GM18867 (cell line): ENCODE results near the gene CHERP.
"Not testable (repeated sequence)": the region's sequence is repeated elsewhere in the genome, so short reads cannot be mapped to it uniquely, and the experiment has no call there.

ENCODE experiments used
- ATAC-seq: cut with Tn5 transposase; IDR thresholded peaks from one replicate; pipeline ENCODE4 v1.9.1; 2021; ENCODE audit warnings: mild to moderate bottlenecking, moderate library complexity; ENCODE audit not compliant: unreplicated experiment

The CHERP gene

DNA sequence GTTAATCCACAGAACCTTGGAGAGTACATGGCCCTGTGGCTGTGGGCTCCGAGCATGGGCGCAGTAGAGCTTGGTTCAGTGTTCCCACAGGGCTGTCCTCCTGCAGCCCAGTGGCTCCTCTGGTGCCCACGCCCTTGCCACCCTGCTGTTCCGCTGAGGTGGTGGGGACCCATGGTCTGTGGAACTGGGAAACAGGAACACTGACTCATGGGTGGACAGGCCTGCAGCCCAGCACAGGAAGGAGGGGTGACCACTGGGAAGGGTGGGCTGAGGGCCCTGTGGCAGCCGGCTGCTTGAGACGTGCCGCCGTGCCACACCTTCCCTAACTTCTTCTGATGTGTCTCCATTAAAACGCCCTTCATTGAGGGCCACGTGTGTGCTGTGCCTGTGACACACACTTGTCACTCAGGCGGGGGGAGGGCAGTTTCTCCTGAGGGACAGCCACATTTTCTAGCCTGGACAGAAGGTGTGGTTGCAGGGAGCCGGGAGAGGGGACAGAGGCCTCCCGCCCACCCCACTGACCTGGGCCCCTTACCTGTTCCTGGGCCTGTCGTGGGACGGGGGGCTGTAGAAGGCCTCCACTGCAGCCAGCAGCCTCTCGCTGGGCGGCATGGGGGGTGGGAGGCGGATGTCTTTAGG is 21.1 kb downstream of the CHERP start:
- ATAC-seq: no peak

DNA sequence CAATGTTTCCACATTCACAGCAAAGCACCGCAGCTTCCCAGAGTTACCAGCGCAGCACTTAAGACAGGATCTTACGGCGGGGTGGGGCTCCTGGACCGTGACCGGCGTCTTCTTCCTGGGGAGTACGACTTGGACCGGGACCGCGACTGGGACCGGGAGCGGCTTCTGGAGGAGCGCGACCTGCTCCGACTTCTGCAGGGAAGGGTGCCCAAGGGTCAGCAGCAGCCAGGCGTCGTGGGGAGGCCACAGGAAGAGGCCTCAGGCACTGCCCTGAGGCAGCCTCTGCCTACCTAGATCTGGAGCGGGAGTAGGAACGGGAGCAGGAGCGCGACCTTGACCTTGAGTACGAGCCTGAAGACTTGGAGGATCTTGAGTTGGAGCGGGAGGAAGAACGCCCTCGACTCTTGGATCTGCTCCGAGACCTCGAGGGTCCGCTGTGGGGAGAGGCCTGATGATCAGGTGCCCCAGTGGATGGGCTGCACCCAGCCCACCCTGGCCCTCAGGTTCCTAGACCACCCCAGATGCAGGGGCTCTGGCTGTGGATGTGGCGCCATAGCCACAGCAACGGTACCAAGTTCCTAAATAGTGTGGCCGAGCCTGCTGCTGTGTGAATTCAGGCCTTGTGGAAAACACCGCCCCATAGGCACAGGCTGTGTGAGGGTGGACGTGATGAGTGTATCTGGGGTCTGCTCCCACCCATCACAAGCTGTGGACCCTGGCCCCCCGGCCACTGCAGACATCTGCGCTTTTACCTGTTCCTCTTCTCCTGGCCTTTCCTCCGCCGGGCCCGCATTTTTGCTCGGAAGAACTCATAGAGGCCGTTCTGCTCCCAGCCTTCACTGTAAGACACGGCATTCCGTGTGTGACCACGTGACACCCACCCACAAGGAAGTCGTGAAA is 21.9 kb downstream of the CHERP start:
- no peak for ATAC-seq

DNA sequence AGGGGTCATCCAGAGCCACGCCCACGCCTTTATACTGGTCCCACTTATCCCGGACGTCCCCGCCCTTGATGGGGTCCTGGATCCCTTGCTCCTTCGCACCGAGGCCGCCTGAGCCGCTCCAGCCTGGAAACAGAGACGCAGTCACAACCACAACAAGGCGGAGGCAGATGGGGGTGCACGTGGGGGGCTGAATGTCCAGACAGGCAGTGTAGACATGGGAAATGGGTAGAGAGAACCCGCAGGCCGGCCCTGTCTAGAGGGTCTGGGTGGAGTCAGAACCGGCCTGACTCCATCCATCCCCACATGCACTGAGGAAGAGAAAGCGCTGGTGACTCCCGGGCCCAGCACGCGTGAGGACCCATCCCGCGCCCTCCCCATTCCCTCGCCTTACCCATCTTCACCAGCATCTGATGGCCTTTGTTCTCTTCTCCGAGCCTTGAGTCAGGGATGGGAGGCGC is 23.0 kb downstream of the CHERP start:
- ATAC-seq: no peak

DNA sequence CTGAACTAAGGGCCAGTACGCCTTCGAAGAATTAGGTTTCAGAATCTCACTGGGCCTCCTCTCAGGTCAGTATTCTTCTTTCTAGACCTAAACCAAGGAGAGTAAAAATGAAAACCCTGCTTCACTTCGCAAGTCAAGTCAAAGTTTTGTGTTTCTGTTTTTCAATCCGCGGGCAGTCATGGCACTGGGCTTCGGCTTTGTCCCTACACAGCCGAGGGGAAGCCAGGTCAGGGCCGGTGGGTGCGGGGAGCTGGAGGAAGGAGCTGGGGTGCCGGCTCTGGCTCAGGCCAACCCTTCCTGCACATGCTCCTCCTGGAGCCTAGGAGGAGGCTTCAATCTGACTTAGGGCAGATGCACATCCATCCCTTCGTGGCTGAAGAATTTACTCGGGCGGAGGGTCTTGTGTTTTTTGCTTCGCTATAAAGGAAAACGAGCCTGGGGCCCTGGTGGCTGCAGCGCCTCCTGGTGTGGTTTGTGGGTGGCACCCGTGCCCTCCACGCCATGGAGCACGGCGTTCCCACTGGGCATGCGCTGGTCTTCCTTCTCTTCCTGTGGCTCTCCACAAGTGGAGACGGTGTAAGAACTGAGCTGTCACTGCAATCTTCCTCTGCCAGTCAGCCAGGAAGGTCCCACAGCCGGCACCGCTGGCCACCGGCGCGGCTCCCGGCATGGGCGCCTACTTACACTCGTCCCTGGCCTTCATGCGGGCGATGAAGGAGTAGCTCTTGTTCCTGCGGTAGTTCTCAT is 23.6 kb downstream of the CHERP start:
- ATAC-seq: no peak

DNA sequence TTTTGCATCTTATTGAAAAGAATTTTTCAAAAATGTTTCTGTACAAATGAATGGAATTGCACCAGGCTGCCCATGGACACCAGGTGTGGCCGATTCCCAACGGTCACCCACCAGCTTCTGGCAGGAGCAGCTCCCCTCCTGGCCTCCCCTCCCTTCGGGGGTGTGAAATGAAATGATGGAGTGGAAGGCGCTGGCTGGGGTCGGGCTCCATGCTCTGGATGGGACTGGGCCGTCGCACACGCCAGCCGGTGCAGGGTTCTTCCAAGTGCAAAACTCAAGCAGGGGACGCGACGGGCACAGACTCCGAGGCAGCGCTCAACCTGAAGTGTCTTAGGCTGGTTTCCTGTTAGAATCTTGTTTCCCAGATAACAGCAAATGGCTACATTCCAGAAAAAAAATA is 24.2 kb downstream of the CHERP start:
- no peak for ATAC-seq

DNA sequence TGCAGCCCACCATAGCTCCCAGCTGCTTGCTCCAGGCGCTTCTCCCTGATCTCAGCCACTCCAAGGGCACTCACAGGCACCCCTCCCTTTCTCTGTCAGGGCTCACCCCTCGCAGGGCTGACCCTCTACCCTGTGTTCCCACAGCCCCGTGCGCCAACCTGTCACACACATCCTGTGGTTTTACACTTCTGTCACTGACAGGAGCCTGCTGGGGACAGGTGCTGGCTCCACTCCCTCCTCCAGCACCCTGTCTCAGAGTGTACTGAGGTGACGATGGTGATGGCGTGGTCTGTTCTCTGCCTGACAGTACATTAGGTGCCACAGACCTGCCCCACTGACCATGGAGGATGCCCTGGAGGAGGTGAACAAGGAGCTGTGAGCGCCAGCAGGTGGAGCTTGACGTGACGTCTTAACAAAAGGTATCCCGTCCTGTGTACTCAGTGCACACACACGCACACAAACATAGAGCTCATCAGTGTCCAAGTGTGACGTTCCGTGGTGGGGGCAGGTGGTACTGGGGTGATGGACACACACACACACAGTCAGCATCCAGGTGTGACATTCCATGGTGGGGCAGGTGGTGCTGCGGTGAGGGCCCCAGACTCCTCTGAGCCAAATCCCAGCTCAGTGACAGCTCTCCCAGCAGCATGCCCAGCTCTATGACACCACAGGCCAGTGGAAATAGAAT is 25.2 kb downstream of the CHERP start:
- no peak for ATAC-seq

DNA sequence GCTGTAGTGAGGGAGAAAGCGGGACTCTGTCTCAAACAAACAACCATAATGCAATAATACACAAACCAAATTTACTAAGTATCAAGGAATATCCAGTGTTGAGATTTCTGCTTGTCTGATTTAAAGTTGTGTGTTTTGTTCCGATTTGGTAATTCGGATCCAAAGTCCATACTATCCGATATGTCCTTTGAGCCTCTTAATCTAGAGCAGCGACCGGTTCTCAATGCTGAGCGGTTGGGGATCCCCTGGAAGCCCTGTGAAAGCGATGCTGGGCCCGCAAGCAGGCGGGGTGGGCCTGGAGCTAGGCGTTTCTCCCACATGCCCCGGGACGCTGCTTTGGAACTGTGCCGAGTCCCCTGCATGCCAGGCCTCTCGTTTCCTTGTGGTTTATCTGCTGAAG is 25.9 kb downstream of the CHERP start:
- ATAC-seq: no peak

DNA sequence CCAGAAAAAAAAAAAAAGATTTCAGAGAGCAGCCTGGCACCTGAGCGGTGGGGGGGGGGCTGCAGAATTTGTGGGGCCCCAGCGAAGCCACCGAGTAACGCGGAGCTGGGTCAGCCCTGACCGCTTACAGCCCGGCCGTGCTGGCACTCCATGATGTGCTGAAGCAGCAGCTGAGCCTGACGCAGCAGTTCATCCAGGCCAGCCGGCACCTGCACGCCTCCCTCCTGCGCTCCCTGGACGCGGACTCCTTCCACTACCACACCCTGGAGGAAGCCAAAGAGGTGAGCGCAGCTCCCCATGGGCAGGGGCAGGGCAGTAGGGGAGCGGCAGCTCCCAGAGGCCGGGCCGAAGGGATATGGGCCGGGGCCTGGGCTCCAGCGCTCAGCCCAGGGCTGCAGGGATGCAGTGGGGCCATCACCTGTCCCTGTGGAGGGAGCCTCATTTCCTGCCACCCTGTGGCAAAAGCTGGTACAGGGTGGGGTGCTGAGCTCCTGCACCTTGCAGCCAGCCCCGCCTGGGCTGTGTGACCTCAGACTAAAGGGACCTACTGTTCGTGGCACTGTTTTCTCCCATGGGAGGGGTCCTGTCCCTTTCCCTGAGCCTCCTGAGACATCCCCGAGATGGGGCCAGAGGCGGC is 27.7 kb downstream of the CHERP start:
- ATAC-seq: no peak

DNA sequence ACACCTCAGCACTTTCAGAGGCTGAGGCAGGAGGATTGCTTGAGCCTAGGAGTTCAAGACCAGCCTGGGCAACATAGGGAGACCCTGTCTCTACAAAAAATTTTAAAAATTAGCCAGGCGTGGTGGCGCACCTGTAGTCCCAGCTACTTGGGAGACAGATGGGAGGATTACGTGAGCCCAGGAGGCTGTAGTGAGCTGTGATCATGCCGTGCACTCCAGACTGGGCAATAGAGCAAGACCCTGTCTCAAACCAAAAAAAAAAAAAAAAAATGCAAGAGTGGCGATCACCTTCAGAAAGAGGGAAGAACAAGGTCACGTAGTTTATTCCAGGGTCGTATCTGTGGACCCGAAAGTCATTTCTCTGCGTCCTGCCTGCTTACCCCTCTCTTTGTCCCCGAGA is 29.6 kb downstream of the CHERP start:
- not testable (repeated sequence) for ATAC-seq

DNA sequence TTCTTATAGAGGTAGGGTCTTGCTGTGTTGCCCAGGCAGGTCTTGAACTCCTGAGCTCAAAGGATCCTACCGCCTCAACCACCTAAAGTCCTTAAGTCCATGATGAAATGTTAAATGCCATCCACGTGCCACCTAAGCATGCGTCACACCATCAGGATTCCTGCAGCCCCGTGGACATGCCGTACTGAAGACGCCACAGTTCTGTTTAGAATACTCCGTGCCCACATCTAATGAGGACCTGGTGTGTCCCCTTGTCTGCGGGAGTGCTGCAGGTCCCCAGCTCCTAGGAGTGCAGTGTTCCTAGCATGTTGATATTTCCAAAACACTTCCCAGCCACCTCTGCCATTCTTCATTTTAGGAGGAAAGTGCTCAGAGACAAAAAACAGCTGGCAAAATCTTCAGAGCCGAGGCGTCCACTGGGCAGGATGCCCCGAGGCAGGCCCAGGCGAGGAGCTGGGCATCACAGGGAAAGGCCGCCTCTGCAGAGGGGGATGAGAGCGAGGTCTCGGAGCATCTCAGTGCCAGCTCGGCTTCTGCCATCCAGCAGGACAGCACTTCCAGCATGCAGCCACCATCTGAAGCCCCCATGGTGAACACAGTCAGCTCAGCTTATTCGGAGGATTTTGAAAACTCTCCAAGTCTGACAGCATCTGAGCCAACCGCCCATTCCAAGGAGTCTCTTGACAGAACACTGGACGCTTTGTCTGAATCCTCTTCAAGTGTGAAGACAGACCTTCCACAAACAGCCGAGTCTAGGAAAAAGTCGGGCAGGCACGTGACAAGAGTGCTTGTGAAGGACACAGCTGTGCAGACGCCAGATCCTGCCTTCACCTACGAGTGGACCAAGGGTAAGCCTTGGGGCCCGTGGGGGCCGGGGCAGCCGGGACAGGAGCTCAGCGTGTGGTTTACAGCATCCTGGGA is 32.8 kb downstream of the CHERP start:
- ATAC-seq: no peak

DNA sequence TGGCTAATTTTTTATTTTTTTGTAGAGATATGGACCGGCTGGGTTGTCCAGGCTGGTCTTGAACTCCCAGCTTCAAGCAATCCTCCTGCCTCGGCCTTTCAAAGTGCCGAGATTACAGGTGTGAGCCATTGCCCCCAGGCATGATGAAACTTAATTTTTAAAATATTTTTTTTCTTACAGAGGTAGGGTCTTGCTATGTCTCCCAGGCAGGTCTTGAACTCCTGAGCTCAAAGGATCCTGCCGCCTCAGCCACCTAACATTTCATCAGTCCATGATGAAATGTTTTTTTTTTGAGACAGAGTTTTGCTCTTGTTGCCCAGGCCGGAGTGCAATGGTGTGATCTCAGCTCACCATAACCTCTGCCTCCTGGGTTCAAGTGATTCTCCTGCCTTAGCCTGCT is 33.7 kb downstream of the CHERP start:
- no peak for ATAC-seq

DNA sequence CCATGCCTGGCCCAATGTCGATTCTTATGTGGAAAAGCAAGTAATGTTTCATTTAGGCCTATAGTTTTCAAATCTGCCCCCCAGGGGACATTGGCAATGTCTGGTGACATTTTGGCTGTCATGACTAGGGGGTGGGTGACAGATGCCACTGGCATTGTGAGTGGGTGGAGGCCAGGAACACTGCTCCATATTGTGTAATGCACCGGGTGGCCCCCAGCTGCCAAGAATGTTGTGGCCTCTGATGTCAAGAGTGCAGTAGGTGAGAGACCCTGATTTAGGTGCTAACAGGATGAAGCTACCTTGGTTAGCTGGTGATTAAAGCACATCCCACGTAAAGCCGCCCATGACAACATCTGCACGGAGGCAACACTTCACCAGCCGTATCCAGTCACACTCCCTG is 35.3 kb downstream of the CHERP start:
- no peak for ATAC-seq

DNA sequence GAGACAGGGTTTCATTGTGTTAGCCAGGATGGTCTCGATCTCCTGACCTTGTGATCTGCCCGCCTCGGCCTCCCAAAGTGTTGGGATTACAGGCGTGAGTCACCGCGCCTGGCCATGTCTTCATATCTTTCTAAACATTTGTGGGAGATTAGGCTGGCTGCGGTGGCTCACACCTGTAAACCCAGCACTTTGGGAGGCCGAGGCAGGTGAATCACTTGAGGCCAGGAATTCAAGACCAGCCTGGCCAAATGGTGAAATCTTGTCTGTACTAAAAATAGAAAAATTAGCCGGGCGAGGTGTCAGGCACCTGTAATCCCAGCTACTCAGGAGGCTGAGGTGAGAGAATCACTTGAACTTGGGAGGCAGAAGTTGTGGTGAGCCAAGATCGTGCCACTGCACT is 36.1 kb downstream of the CHERP start:
- not testable (repeated sequence) for ATAC-seq

DNA sequence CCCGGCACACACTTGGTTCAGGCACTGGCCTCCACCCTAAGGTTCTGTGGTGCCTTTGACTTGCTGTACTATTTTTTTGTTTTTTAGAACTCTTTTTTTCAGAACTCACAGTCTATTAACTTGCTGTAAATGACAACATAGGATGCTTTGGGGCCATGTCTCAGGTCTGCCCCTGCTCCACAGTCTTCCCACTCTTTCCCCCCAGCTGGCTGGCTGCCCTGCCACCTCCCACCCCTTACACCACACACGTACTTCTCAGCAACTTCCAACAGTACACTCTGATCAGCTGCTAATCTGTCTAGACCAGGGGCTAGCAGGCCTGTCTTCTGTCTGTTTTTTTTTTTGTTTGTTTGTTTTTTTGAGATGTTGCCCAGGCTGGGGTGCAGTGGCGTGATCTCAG is 38.0 kb downstream of the CHERP start:
- ATAC-seq: no peak

DNA sequence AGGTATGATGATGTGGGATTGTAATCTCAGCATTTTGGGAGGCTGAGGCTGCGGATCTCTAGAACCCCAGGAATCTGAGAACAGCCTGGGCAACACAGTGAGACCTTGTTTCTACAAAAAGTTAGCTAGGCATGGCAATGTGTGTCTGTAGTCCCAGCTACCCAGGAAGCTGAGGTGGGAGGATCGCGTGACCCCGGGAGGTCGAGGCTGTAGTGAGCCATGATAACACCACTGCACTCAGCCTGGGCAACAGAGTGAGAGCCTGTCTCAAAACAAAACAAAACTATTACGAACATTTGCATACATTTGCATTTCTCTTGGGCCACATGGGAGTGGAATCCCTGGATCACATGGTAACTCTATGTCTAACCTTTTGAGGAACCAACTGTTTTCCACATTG is 44.4 kb downstream of the CHERP start:
- no peak for ATAC-seq

DNA sequence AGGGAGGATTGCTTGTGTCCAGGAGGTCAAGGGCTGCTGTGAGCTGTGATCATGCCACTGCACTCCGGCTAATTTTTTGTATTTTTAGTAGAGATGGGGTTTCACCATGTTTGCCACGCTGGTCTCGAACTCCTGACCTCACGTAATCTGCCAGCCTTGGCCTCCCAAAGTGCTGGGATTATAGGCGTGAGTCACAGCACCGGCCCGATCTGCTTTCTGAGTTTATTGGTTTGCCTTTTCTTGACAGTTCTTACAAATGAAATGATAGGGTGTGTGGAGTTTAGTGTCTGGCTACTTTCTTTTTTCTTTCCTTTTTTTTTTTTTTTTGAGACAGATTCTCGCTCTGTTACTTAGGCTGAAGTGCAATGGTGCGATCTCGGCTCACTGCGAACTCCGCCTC is 45.2 kb downstream of the CHERP start:
- no peak for ATAC-seq

DNA sequence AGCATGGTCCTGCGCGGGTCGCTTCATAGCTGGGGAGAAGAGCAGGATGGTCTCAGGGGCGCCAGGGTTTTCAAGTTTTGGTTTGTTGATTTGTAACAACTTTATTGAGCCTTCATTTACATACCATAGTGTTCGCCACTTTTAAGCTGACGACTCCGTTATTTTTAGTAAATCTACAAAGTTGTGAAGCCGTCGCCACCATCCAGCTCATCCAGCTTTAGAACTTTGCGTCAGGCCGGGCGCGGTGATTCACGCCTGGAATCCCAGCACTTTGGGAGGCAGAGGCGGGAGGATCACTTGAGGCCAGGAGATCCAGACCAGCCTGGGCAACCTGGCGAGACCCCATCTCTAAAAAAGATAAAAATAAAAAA is 45.6 kb downstream of the CHERP start:
- ATAC-seq: no peak

DNA sequence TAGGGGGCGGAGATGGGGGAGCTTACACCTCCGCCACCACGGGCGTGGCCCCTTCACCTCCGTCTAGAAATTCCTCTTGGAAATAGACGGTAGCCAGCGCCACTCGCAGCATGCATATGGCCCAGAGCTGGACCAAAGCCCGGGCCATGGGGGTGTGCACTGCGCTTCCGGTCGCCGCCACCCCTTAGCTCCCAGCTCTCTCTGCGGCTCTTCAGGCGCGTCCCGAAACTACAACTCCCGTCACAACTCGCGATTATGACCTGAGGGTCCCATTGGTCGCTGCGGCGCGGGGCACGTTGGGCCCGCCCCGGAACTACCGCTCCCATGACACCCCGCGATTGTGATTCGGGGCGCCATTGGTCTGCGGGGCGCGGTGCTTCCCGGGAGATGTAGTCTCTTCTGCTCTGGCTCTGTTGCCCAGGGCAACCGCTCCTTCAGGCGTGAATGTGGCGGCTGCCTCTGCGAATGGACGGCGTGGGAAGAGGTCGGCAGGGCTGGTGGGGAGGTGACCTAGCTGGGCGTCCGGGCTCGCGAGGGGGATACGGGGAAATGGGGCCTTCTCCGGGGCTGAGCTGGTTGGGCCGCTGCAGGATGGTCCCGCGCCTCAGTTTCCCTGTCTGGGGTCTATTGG is 46.1 kb downstream of the CHERP start, which contains the start of the genes C19orf44 and CALR3:
C19orf44 (plus strand) TSS at position 413 of the 631 bp plus-strand sequence. CDS start 4,399 bp downstream, outside the sequence.
CALR3 (minus strand) TSS at position 186 of the 631 bp plus-strand sequence; CDS start at position 148, 38 bp downstream.
- peak; percentile 97 for ATAC-seq

DNA sequence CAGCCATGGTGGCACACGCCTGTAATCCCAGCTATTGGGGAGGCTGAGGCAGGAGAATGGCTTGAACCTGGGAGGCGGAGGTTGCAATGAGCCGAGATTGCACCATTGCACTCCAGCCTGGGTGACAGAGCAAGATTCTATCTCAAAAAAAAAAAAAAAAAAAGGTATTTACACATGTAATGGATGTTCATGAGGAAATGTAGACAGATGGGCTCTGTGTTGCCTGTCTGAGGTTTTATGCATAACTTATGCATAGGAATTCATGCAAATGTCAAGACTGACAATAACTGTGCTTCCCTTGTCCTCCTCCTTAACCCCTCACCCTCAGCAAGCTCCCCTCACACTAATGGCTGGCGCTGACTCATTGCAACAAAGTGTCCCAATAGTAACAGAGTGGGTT is 55.8 kb downstream of the CHERP start:
- not testable (repeated sequence) for ATAC-seq
